CD4-positive, alpha-beta T cell treated with Interleukin-15 for 1 hour (primary cell): ENCODE measurements around the gene LRRTM1.

Experiments used
- DNase-seq: peaks from one replicate; pipeline ENCODE4 v3.0.0-alpha.2; 2020

LRRTM1 gene

DNA sequence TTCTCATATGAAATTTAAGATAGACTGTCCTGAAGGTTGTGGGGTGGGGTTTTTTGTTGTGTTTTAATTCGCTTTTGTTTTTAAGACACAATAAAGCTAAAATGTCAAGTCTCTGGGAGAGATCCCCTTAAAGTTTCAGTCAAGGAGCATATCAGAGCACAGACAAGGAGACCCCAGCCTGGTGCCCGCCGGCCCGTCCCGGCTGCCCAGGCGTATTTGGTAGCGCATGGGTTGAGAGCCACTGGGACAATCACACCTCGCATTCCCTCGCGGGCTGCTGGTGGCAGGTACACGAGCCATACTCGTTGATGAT, 2.6 kb downstream of the LRRTM1 start:
- no peak for DNase-seq

DNA sequence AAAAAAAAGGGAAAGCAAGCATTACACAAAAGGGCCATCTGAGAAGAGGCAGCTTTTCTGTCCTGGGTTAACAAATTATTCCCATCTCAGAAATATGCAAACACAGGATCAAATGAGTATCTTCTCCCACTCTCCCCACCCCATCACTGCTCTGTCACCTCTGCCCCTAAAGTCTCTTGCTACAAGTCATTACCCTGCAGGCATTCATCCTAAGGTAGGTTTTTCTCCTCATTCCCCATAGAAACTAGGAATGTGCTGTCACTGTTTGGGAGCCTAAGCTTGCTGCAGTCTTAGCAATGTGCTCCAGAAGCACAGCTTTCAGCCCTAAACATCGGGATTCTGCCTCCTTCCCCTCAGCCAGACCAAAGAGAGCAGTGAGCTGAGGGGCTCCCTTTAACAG, 3.6 kb downstream of the LRRTM1 start:
- DNase-seq: no peak

GRCh38 chr2:80300346-80300745, 4.2 kb downstream of the LRRTM1 start:
- DNase-seq: no peak

DNA sequence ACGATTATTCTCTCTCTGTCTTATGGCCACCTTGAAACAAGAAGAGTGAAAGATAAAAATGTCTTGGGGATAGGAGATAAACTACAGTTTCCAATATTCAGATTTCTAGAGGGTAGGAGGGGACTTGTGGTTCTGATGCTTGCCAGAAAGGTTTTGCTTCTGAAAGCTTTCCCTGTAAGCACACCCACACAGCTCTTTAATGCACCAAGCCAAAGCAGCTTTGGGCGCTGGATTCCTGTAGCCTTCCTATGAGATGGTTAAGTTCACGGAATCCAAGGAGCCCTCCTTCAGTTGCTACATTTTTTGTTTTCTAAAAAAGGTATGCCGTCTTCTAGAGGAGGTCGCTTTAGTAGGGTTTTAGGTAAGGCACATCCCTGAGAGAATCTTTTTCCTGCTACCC, 4.9 kb downstream of the LRRTM1 start:
- no peak for DNase-seq

DNA sequence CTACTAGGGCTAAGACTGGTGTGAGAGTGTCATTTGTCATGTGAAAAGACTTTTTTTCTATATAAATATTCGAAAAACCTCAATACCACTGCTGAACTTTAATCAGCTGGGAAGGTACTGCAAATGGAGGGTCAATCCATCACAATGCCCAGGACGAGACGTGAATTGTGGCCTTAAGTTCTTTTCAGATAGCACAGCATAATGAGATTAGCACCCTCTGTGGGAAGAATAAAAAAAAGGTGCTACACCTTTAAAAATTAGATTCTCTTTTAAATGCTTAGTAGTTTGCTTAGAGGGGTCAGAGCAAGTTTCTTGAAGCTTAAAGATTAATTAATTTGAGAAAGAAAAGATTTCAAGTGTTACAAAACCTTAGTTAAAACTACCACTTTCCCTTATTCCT, 5.6 kb downstream of the LRRTM1 start:
- no peak for DNase-seq

GRCh38 chr2:80293039-80293438, 11.5 kb downstream of the LRRTM1 start:
- no peak for DNase-seq

GRCh38 chr2:80292474-80292873, 12.1 kb downstream of the LRRTM1 start:
- DNase-seq: no peak

DNA sequence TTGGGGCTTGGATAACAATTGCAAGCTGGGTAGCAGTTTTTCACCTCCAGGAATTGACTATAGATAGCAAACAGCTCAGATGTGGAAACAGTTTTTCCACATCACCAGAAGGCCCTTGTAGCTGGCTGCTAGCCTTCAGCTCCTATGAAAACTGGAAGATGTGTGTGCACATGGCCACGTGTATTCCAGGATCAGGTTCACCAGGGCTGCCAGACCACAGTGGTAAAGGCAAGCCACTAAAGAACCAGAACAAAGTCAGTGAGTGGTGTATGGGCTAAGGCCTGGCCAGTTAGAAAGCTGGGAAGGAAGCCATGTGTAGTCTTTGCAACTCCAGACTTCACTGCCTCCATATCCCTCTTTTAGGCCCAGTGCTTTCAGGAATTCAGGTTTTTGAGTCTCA, 12.9 kb downstream of the LRRTM1 start:
- no peak for DNase-seq

DNA sequence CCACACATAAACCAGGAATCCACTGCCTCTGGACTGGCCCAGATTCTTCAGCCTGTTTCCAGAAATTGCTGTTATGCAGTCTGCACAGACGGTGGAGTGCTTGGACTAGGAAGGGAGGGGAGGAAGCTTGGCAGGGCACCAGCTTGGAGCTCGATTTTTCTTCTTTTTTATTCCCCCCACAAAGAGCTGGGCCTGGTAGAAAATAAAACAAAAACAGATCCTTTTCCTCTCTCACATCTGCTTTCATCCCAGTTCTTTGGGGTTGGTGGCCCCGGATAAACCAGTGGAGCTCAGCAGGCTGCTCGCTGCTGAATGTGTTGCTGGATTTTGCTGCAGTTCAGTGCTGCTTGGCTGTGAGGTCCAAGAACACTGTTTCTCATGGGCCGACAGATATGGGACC, 16.0 kb downstream of the LRRTM1 start:
- DNase-seq: no peak

- DNase-seq: no peak
Measured at GRCh38 chr2:80281049-80281448, 23.5 kb downstream of the LRRTM1 start.

- DNase-seq: no peak
Measured at GRCh38 chr2:80280598-80280997, 24.0 kb downstream of the LRRTM1 start.

DNA sequence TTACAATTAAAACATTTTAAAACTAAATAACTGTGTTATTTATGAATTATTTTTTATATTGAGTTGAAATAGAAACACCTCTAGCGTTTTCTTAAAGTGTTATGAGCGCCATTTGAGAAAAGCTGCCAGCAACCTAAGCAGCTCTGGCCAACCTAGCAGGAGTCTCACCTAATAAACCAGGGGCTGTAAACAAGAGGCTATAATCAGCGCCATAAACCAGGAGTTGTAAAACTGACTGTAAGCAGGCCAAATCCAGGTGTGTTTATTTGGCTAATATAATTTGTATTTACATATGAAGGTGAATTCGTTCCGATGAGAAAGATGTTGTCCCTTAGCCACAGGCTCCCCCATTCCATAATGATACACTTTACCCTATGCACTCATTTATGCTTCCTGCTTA, 34.7 kb downstream of the LRRTM1 start:
- DNase-seq: no peak

- no peak for DNase-seq
Measured at GRCh38 chr2:80266231-80266630, 38.3 kb downstream of the LRRTM1 start.

GRCh38 chr2:80259292-80259691, 45.3 kb downstream of the LRRTM1 start:
- DNase-seq: no peak

- no peak for DNase-seq
Measured at GRCh38 chr2:80258793-80259192, 45.8 kb downstream of the LRRTM1 start.

GRCh38 chr2:80258341-80258740, 46.2 kb downstream of the LRRTM1 start:
- DNase-seq: no peak

GRCh38 chr2:80257450-80257849, 47.1 kb downstream of the LRRTM1 start:
- DNase-seq: no peak

DNA sequence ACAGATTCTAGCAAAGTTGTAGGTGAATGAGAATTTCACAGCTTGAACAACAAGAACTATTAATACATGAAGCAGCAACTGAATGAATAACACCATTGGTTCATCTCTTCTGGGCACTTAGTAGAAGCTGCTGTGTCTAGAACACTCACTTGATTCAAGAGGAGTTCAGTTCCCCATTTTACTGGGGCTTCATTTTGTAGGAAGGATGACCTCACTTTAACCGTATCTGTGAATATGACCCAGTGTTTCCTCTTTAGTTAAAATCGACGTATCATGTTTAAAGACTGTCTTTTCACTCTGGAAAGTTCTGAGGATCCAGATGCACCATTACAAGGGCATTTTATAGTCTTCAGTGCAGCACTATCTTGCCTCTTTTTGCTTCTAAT, 47.8 kb downstream of the LRRTM1 start:
- DNase-seq: no peak

- DNase-seq: no peak
Measured at GRCh38 chr2:80255918-80256781, 48.4 kb downstream of the LRRTM1 start.

DNA sequence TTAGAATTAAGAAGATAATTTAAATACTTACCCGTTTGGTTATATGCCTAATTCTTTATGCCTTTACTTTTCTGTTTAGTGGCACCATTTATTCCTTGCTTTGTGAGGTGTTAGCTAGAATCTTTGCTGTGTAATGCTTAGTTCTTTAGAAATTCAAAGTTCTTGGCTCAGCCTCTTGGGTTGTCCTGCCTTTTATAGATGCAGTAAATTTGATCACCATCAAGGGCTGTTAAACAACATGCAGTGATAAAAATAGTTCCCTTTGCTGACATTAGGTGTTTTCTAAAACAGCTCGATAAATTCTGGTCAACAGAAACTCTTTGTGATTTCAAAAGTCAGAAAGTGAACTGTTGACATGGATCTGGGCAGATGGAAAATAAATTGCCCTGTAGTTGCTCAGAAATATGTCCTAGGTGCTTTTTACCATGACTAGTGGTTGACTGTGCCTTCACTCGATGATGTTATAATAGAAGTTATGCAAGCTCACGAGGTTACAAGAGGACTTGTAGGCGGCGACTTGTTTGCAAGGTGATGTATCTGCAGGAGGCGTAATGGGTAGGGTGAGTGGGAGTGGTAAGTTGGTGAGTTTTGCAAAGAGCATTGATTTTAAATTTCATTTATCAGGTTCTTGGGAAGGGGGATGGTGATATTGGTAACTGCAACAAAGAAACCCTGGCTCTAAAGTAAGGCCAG, 52.1 kb downstream of the LRRTM1 start:
- DNase-seq: no peak
